HUES48 (cell line): Measurements from ENCODE around the gene CEP55.

Source experiments
- H3K27ac ChIP-seq: one replicate; pipeline ENCODE4 v1.7.0; 2013; ENCODE audit warnings: low read depth, low read length, inconsistent platforms
- H3K27me3 ChIP-seq: 2 replicates; pipeline ENCODE4 v1.6.1; 2013; ENCODE audit warnings: mild to moderate bottlenecking, low read length; ENCODE audit not compliant: control insufficient read depth, insufficient read depth
- H3K36me3 ChIP-seq: 2 replicates; pipeline ENCODE4 v1.6.1; 2013; ENCODE audit warnings: low read length; ENCODE audit not compliant: control insufficient read depth, insufficient read depth
- H3K4me1 ChIP-seq: 2 replicates; pipeline ENCODE4 v1.6.1; 2013; ENCODE audit warnings: mild to moderate bottlenecking, low read length; ENCODE audit not compliant: control insufficient read depth, insufficient read depth
- H3K4me3 ChIP-seq: 2 replicates; pipeline ENCODE4 v1.5.1; 2013; ENCODE audit warnings: mild to moderate bottlenecking, low read depth, low read length
- H3K9ac ChIP-seq: 2 replicates; pipeline ENCODE4 v1.6.1; 2013; ENCODE audit warnings: mild to moderate bottlenecking, low read depth, low read length, moderate library complexity
- H3K9me3 ChIP-seq: 2 replicates; pipeline ENCODE4 v1.6.1; 2013; ENCODE audit warnings: low read length; ENCODE audit not compliant: control insufficient read depth, insufficient read depth

CEP55 gene

DNA sequence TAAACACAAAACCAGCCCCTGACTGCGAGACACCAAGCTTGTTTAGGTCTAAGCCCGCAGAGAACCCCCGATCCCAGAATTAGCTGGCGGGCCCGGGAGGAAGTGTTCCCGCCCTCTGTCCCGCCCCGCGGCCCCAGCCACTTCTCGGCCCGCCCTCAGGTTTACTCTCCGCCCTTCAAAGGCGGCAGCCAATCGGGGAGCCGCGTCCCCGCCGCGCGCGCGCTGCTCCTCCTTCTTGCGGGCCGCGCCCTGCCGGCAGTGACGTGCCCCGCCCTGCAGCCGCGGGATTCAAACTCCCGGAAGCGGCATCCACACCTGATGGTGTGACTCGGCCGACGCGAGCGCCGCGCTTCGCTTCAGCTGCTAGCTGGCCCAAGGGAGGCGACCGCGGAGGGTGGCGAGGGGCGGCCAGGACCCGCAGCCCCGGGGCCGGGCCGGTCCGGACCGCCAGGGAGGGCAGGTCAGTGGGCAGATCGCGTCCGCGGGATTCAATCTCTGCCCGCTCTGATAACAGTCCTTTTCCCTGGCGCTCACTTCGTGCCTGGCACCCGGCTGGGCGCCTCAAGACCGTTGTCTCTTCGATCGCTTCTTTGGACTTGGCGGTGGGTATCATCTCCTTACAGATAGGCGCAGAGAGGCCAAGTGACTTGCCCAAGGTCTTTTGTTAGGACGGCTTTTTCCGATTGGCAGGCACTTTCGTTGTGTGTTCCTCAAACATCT lies at the start of gene CEP55:
Gene CEP55, plus strand, starts transcription at position 291 of the 720 bp plus-strand sequence. CDS start 3,440 bp downstream, outside the sequence.
- H3K9me3 ChIP-seq, result no peaks in the 10 kb centered on the region
- peak within 1 kb of the TSS; percentile 33; the same call in 1 of the 2 replicates for H3K9ac ChIP-seq
- H3K27me3 ChIP-seq, result peaks cover 13% of the 10 kb centered on the region
- H3K36me3 ChIP-seq, result peaks cover 16% of the 10 kb centered on the region
- H3K27ac ChIP-seq, result peak within 1 kb of the TSS; percentile 68
- H3K4me1 ChIP-seq, result no peaks in the 10 kb centered on the region
- H3K4me3 ChIP-seq, result peak within 1 kb of the TSS; percentile 74

DNA sequence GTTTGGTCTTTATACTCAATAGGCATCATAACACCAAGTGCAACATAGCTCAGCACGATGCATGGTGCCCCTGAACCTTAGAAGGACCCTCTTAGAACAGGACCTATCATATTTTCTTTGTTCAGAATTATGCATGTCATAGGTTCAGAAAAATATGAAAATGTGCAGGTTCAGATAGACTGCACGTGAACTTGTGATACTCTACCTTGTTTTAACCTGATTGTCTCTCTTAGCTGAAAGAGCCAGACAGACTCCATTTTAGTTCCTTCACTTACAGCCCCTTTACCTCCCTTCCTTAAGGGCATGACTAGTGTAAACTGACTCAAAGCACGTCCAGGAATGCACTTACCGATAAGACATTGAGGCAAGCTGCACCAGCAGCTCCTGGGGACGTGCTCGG lies 49.4 kb upstream of the CEP55 start:
- no peak overlapping the region for H3K4me3 ChIP-seq
- no peak overlapping the region for H3K27ac ChIP-seq
- no peaks in the 10 kb centered on the region for H3K36me3 ChIP-seq

DNA sequence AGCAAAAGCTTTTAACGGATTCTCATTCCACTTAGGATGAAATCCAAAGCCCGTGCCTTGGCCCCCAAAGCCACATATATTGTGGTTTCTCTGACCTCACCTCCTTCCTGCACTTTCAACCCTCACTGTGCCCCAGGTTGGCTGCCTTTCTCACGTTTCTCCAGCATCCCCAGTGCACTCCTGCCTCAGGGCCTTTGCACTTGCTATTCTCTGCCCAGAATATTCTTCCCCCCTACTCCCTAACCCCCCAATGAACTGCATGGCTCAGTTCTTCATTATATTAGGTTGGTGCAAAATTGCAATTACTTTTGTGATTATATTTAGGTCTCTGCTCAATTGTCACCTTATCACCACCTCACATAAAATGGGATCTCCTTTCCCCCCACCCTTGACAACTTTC lies 48.4 kb upstream of the CEP55 start:
- Histone ChIP-seq H3K4me3 (no peak overlapping the region), H3K27ac (no peak overlapping the region), H3K9me3 (no peaks in the 10 kb centered on the region), H3K36me3 (no peaks in the 10 kb centered on the region), H3K27me3 (no peaks in the 10 kb centered on the region), H3K4me1 (peaks cover 23% of the 10 kb centered on the region), H3K9ac (no peak overlapping the region)

More for the DNA sequence above, 49.4 kb upstream of the CEP55 start:
- H3K9ac ChIP-seq, result no peak overlapping the region
- peaks cover 28% of the 10 kb centered on the region for H3K4me1 ChIP-seq
- H3K9me3 ChIP-seq, result no peaks in the 10 kb centered on the region
- H3K27me3 ChIP-seq, result no peaks in the 10 kb centered on the region

DNA sequence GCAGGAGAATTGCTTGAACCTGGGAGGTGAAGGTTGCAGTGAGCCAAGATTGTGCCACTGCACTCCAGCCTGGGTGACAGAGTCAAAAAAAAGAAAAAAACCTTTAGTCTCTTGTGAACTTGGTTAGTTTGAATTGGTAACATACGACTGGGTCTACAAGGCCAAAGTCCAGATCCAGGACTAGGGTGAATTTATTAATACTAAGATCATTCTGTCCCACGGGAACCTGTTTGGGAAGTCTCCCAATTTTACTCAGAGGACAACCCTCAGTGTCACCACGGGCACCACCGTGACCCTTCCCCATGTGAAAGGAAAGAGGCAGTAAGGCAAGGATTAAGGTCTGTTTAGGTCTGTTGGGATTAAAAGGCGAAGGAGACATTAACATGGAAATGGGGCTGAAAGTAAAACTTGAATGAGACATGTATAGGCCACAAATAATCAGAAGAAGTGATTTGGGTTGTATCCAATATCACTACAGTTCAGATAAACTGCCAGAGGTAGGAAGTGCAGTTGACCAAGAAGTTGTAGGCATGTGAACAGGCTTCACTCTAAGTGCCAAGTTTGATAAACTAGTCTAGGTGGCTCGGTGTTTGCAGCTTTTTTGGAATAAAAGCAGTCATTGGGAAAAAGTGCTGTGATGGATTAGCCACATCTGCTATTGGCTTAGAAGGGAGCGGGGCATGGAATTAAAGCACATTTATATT lies 45.0 kb upstream of the CEP55 start:
- peaks cover 1% of the 10 kb centered on the region for H3K4me1 ChIP-seq

DNA sequence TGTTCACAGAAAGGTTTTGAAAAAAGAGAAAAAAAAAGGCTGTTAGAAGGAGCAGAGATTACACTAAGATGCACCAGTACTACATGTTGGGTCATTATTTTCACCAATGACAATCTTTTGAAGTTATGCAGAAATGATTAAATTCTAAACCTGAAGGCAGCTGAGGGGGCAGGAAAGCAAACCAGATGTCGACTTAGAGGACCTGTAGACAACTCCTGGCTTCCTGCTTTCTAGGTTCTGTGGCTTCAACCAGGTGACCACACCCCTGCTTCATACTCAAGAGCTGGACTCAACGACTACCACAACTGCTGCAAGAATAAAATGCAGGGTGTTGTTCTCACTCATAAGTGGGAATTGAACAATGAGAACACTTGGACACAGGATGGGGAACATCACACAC lies 44.3 kb upstream of the CEP55 start:
- H3K4me3 ChIP-seq, result no peak overlapping the region
- H3K36me3 ChIP-seq, result no peaks in the 10 kb centered on the region
- H3K27me3 ChIP-seq, result no peaks in the 10 kb centered on the region
- no peaks in the 10 kb centered on the region for H3K4me1 ChIP-seq
- no peak overlapping the region for H3K27ac ChIP-seq
- H3K9ac ChIP-seq, result no peak overlapping the region
- no peaks in the 10 kb centered on the region for H3K9me3 ChIP-seq

More for the DNA sequence above, 45.0 kb upstream of the CEP55 start:
- Histone ChIP-seq H3K9me3 (no peaks in the 10 kb centered on the region), H3K9ac (no peak overlapping the region), H3K27me3 (no peaks in the 10 kb centered on the region), H3K27ac (no peak overlapping the region), H3K4me3 (no peak overlapping the region), H3K36me3 (no peaks in the 10 kb centered on the region)

- Histone ChIP-seq H3K9ac (no peak overlapping the region), H3K27me3 (no peaks in the 10 kb centered on the region), H3K4me3 (no peak overlapping the region), H3K27ac (no peak overlapping the region), H3K9me3 (no peaks in the 10 kb centered on the region), H3K4me1 (no peaks in the 10 kb centered on the region), H3K36me3 (no peaks in the 10 kb centered on the region)
Measured at GRCh38 chr10:93454146-93454545, 42.3 kb upstream of the CEP55 start.

DNA sequence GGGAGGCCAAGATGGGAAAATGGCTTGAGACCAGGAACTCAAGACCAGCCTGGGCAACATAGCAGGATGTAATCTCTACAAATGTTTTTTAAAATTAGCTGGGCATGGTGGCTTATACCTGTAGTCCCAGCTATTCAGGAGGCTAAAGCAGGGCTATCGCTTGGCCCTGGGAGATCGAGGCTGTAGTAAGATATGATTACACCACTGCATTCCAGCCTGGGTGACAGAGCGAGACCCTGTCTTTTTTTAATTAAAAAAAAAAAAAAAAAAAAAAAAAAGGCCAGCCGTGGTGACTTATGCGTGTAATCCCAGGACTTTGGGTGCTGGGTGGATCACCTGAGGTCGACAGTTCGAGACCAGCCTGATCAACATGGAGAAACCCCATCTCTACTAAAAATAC lies 41.7 kb upstream of the CEP55 start:
- no peaks in the 10 kb centered on the region for H3K36me3 ChIP-seq
- H3K9me3 ChIP-seq, result no peaks in the 10 kb centered on the region
- no peak overlapping the region for H3K9ac ChIP-seq
- no peaks in the 10 kb centered on the region for H3K27me3 ChIP-seq
- no peak overlapping the region for H3K4me3 ChIP-seq
- H3K27ac ChIP-seq, result no peak overlapping the region
- H3K4me1 ChIP-seq, result no peaks in the 10 kb centered on the region

GRCh38 chr10:93456480-93456879 lies 39.9 kb upstream of the CEP55 start:
- Histone ChIP-seq H3K9me3 (no peaks in the 10 kb centered on the region), H3K27me3 (no peaks in the 10 kb centered on the region), H3K36me3 (no peaks in the 10 kb centered on the region), H3K27ac (peak overlapping the region; percentile 85), H3K4me3 (no peak overlapping the region), H3K9ac (no peak overlapping the region), H3K4me1 (no peaks in the 10 kb centered on the region)

DNA sequence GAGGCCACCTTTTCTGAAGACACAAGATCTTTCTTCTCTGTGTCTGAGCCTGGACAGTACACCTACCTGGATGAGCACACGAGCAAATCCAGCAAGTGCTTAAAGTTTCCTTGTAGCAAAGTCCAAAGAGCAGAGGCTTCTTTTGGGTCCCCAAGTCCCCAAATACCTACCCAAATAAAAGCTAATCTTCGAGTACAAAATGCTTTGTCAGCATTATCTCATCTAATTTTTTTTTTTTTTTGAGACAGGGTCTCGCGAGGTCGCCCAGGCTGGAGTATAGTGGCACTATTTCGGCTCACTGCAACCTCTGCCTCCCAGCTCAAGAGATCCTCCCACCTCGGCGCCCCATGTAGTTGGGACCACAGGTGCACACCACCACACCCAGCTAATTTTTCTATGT lies 38.9 kb upstream of the CEP55 start:
- Histone ChIP-seq H3K27ac (peak overlapping the region; percentile 76), H3K36me3 (no peaks in the 10 kb centered on the region), H3K4me1 (no peaks in the 10 kb centered on the region), H3K4me3 (no peak overlapping the region), H3K27me3 (no peaks in the 10 kb centered on the region), H3K9ac (no peak overlapping the region), H3K9me3 (no peaks in the 10 kb centered on the region)

- no peak overlapping the region for H3K9ac ChIP-seq
- H3K9me3 ChIP-seq, result no peaks in the 10 kb centered on the region
- H3K4me3 ChIP-seq, result no peak overlapping the region
- no peaks in the 10 kb centered on the region for H3K36me3 ChIP-seq
- no peaks in the 10 kb centered on the region for H3K27me3 ChIP-seq
- peak overlapping the region; percentile 80 for H3K27ac ChIP-seq
- no peaks in the 10 kb centered on the region for H3K4me1 ChIP-seq
Measured at GRCh38 chr10:93458821-93459257, 37.6 kb upstream of the CEP55 start.

- H3K36me3 ChIP-seq, result no peaks in the 10 kb centered on the region
- H3K27ac ChIP-seq, result peak overlapping the region; percentile 80
Measured at GRCh38 chr10:93459466-93459865, 36.9 kb upstream of the CEP55 start.

More at GRCh38 chr10:93459466-93459865, 36.9 kb upstream of the CEP55 start:
- Histone ChIP-seq H3K27me3 (no peaks in the 10 kb centered on the region), H3K4me3 (no peak overlapping the region), H3K9me3 (no peaks in the 10 kb centered on the region), H3K9ac (no peak overlapping the region), H3K4me1 (no peaks in the 10 kb centered on the region)
